WTC11 (cell line): ENCODE data around the gene NBAS. TPM values are rescaled to one million over a fixed set of nuclear protein-coding genes. Genes with fewer than 3 reads are reported as not detected.

Source experiments
- ATAC-seq: fragments of 200-7000 bp; cut with Tn5 transposase; 2 replicates; pipeline ENCODE4 v1.10.0; 2021; ENCODE audit warnings: mild to moderate bottlenecking, moderate library complexity
- CTCF ChIA-PET: fragments of 300-600 bp; sonication (Branson Sonifier 250); formaldehyde crosslinking; loops from one replicate; lab custom pipeline; 2021; ENCODE audit warnings: antibody characterized with exemption; lab: Charles Lee
- POLR2A ChIA-PET: fragments of 350-600 bp; sonication (Branson Sonifier 250); formaldehyde crosslinking; loops from one replicate; lab custom pipeline; 2021; ENCODE audit warnings: antibody characterized with exemption; lab: Charles Lee
- DNase-seq: peaks from one replicate; pipeline ENCODE4 v3.0.0; 2021; ENCODE audit warnings: low spot score
- H3K27ac Mint-ChIP-seq: 2 replicates; pipeline ENCODE4 v1.8.0; 2021; ENCODE audit warnings: mixed read lengths
- H3K27me3 Mint-ChIP-seq: 2 replicates; pipeline ENCODE4 v1.8.0; 2021; ENCODE audit warnings: low read depth, mild to moderate bottlenecking, moderate library complexity, mixed read lengths
- H3K36me3 Mint-ChIP-seq: 2 replicates; pipeline ENCODE4 v1.8.0; 2021; ENCODE audit warnings: mixed read lengths
- H3K4me1 Mint-ChIP-seq: 2 replicates; pipeline ENCODE4 v1.8.0; 2022; ENCODE audit warnings: mixed read lengths
- H3K4me3 Mint-ChIP-seq: 2 replicates; pipeline ENCODE4 v1.8.0; 2021; ENCODE audit warnings: mild to moderate bottlenecking, moderate library complexity, mixed read lengths
- H3K9me3 Mint-ChIP-seq: 2 replicates; pipeline ENCODE4 v1.8.0; 2021; ENCODE audit warnings: mixed read lengths
- EMX1 ChIP-seq: fragments of 250-450 bp; sonication (Bioruptor Pico); IDR thresholded peaks from 2 replicates; pipeline ENCODE4 v1.8.0; 2021; ENCODE audit warnings: mild to moderate bottlenecking
- FOXJ3 ChIP-seq: sonication (generic); formaldehyde crosslinking; IDR thresholded peaks from 2 replicates; pipeline ENCODE4 v1.9.0; 2021; ENCODE audit warnings: missing genetic modification reagents, mild to moderate bottlenecking, borderline replicate concordance
- FOXK1 ChIP-seq: sonication (generic); formaldehyde crosslinking; IDR thresholded peaks from 2 replicates; pipeline ENCODE4 v1.8.0; 2022; ENCODE audit warnings: mild to moderate bottlenecking, moderate library complexity, missing genetic modification reagents
- GABPB1 ChIP-seq: sonication (generic); formaldehyde crosslinking; IDR thresholded peaks from 2 replicates; pipeline ENCODE4 v1.8.1; 2023; ENCODE audit warnings: mild to moderate bottlenecking, missing genetic modification reagents
- JAZF1 ChIP-seq: fragments of 250-450 bp; sonication (Bioruptor Pico); IDR thresholded peaks from 2 replicates; pipeline ENCODE4 v1.9.0; 2021; ENCODE audit warnings: moderate library complexity, mild to moderate bottlenecking, inconsistent platforms
- KAT7 ChIP-seq: sonication (generic); formaldehyde crosslinking; IDR thresholded peaks from 2 replicates; pipeline ENCODE4 v1.8.1; 2023; ENCODE audit warnings: missing genetic modification reagents, mild to moderate bottlenecking, borderline replicate concordance
- NFATC4 ChIP-seq: fragments of 250-450 bp; sonication (Bioruptor Pico); IDR thresholded peaks from 2 replicates; pipeline ENCODE4 v1.9.0; 2021; ENCODE audit warnings: mild to moderate bottlenecking
- NR2C2 ChIP-seq: sonication (generic); formaldehyde crosslinking; IDR thresholded peaks from 2 replicates; pipeline ENCODE4 v1.8.0; 2022; ENCODE audit warnings: mild to moderate bottlenecking, missing genetic modification reagents
- PREB ChIP-seq: sonication (generic); formaldehyde crosslinking; IDR thresholded peaks from 2 replicates; pipeline ENCODE4 v1.8.1; 2022; ENCODE audit warnings: mild to moderate bottlenecking, missing genetic modification reagents, moderate library complexity, borderline replicate concordance
- SMAD3 ChIP-seq: sonication (generic); formaldehyde crosslinking; IDR thresholded peaks from 2 replicates; pipeline ENCODE4 v1.8.0; 2022; ENCODE audit warnings: missing genetic modification reagents, mild to moderate bottlenecking, borderline replicate concordance
- ZMAT4 ChIP-seq: fragments of 250-450 bp; sonication (Bioruptor Pico); IDR thresholded peaks from 2 replicates; pipeline ENCODE4 v1.9.0; 2021; ENCODE audit warnings: mild to moderate bottlenecking
- ZNF396 ChIP-seq: fragments of 250-450 bp; sonication (Bioruptor Pico); IDR thresholded peaks from 2 replicates; pipeline ENCODE4 v1.8.0; 2021; ENCODE audit warnings: mild to moderate bottlenecking, moderate library complexity, borderline replicate concordance
- ZNF423 ChIP-seq: fragments of 250-450 bp; sonication (Bioruptor Pico); IDR thresholded peaks from 2 replicates; pipeline ENCODE4 v2.1.2; 2022; ENCODE audit warnings: mild to moderate bottlenecking, moderate library complexity
- ZNF425 ChIP-seq: fragments of 250-450 bp; sonication (Bioruptor Pico); conservative IDR thresholded peaks from 2 replicates; pipeline ENCODE4 v1.9.0; 2021; ENCODE audit warnings: mild to moderate bottlenecking
- ZSCAN18 ChIP-seq: fragments of 250-450 bp; sonication (Bioruptor Pico); IDR thresholded peaks from 2 replicates; pipeline ENCODE4 v2.1.2; 2022; ENCODE audit warnings: mild to moderate bottlenecking, moderate library complexity
- total RNA-seq: library from RNA; stranded (reverse); gene quantifications from 3 replicates; pipeline ENCODE4 v1.2.3, GENCODE V29; 2021
- TF ChIP-seq, protein P1 (sequence below): sonication (generic); formaldehyde crosslinking; IDR thresholded peaks from 2 replicates; pipeline ENCODE4 v1.8.1; 2023; ENCODE audit warnings: mild to moderate bottlenecking, moderate library complexity, missing genetic modification reagents
- TF ChIP-seq, protein P2 (sequence below): sonication (generic); formaldehyde crosslinking; IDR thresholded peaks from 2 replicates; pipeline ENCODE4 v1.8.0; 2022; ENCODE audit warnings: mild to moderate bottlenecking, missing genetic modification reagents
- TF ChIP-seq, protein P3 (sequence below): sonication (generic); formaldehyde crosslinking; IDR thresholded peaks from 2 replicates; pipeline ENCODE4 v1.8.1; 2022; ENCODE audit warnings: low read depth, mild to moderate bottlenecking, moderate library complexity, missing genetic modification reagents, borderline replicate concordance
- TF ChIP-seq, protein P4 (sequence below): sonication (generic); formaldehyde crosslinking; conservative IDR thresholded peaks from 2 replicates; pipeline ENCODE4 v1.8.1; 2023; ENCODE audit warnings: mild to moderate bottlenecking, low read depth, missing genetic modification reagents, moderate library complexity

Gene NBAS
- total RNA-seq, 1 experiment from 2014 or later = 32.3 TPM

GRCh38 chr2:15610430-15610952 is 49.4 kb upstream of the NBAS start (continued):
- no peak for TF ChIP-seq EMX1 (CRISPR knock-in tag)
- TF ChIP-seq, protein P1, sequence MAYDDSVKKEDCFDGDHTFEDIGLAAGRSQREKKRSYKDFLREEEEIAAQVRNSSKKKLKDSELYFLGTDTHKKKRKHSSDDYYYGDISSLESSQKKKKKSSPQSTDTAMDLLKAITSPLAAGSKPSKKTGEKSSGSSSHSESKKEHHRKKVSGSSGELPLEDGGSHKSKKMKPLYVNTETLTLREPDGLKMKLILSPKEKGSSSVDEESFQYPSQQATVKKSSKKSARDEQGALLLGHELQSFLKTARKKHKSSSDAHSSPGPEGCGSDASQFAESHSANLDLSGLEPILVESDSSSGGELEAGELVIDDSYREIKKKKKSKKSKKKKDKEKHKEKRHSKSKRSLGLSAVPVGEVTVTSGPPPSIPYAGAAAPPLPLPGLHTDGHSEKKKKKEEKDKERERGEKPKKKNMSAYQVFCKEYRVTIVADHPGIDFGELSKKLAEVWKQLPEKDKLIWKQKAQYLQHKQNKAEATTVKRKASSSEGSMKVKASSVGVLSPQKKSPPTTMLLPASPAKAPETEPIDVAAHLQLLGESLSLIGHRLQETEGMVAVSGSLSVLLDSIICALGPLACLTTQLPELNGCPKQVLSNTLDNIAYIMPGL (CRISPR knock-in tag) = no peak
- TF ChIP-seq PREB (CRISPR knock-in tag) = no peak
- TF ChIP-seq, all 79 proteins: peak for 0

- no peak for DNase-seq
- ChIA-PET CTCF (no interaction called here), POLR2A (no interaction called here)
- Mint-ChIP-seq H3K36me3 (peaks cover 68% of the 10 kb centered on the region), H3K27ac (no peak overlapping the region; the same call in 1 of the 2 replicates), H3K4me3 (no peak overlapping the region), H3K9me3 (peaks cover 11% of the 10 kb centered on the region), H3K4me1 (peaks cover 4% of the 10 kb centered on the region), H3K27me3 (no peaks in the 10 kb centered on the region)
- no peak for ATAC-seq
- TF ChIP-seq GABPB1 (no peak), ZNF423 (CRISPR knock-in tag) (no peak), FOXJ3 (CRISPR knock-in tag) (no peak), ZNF425 (CRISPR knock-in tag) (no peak), SMAD3 (CRISPR knock-in tag) (no peak), EMX1 (CRISPR knock-in tag) (no peak), NFATC4 (no peak), JAZF1 (CRISPR knock-in tag) (no peak), FOXK1 (CRISPR knock-in tag) (no peak), ZMAT4 (CRISPR knock-in tag) (no peak), ZSCAN18 (CRISPR knock-in tag) (no peak), NR2C2 (CRISPR knock-in tag) (no peak), KAT7 (CRISPR knock-in tag) (no peak), ZNF396 (CRISPR knock-in tag) (no peak)
- TF ChIP-seq, protein P2, sequence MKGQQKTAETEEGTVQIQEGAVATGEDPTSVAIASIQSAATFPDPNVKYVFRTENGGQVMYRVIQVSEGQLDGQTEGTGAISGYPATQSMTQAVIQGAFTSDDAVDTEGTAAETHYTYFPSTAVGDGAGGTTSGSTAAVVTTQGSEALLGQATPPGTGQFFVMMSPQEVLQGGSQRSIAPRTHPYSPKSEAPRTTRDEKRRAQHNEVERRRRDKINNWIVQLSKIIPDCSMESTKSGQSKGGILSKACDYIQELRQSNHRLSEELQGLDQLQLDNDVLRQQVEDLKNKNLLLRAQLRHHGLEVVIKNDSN (CRISPR knock-in tag) = no peak
- TF ChIP-seq, protein P3, sequence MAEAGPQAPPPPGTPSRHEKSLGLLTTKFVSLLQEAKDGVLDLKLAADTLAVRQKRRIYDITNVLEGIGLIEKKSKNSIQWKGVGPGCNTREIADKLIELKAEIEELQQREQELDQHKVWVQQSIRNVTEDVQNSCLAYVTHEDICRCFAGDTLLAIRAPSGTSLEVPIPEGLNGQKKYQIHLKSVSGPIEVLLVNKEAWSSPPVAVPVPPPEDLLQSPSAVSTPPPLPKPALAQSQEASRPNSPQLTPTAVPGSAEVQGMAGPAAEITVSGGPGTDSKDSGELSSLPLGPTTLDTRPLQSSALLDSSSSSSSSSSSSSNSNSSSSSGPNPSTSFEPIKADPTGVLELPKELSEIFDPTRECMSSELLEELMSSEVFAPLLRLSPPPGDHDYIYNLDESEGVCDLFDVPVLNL (CRISPR knock-in tag) = no peak
- TF ChIP-seq, protein P1 (CRISPR knock-in tag) = no peak
- TF ChIP-seq, protein P4, sequence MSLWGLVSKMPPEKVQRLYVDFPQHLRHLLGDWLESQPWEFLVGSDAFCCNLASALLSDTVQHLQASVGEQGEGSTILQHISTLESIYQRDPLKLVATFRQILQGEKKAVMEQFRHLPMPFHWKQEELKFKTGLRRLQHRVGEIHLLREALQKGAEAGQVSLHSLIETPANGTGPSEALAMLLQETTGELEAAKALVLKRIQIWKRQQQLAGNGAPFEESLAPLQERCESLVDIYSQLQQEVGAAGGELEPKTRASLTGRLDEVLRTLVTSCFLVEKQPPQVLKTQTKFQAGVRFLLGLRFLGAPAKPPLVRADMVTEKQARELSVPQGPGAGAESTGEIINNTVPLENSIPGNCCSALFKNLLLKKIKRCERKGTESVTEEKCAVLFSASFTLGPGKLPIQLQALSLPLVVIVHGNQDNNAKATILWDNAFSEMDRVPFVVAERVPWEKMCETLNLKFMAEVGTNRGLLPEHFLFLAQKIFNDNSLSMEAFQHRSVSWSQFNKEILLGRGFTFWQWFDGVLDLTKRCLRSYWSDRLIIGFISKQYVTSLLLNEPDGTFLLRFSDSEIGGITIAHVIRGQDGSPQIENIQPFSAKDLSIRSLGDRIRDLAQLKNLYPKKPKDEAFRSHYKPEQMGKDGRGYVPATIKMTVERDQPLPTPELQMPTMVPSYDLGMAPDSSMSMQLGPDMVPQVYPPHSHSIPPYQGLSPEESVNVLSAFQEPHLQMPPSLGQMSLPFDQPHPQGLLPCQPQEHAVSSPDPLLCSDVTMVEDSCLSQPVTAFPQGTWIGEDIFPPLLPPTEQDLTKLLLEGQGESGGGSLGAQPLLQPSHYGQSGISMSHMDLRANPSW (CRISPR knock-in tag) = no peak
Observed at GRCh38 chr2:15609341-15610042, 48.4 kb upstream of the NBAS start.
